Measurements from ENCODE around the gene BOLA1.
A peak's percentile ranks its signal among the peaks of the same experiment; 100 is the strongest.

BOLA1 gene

GRCh38 chr1:149881876-149882275 lies 17.5 kb upstream of the BOLA1 start:
- Histone ChIP-seq H3K27me3 (ENCODE audit: insufficient read depth, low read length) (no peaks in the 10 kb centered on the region), H2BK12ac (ENCODE audit: low read length) (no peak overlapping the region), H3K4me1 (ENCODE audit: control insufficient read depth in 1 of 2, insufficient read depth in 2 of 2, low read length in 2 of 2) (peaks cover 0 to 5% of the 10 kb centered on the region in 2 experiments), H3K27ac (ENCODE audit: low read depth, low read length) (no peak overlapping the region), H3K79me2 (ENCODE audit: control insufficient read depth, insufficient read depth, low read length, poor library complexity) (peaks cover under 1% of the 10 kb centered on the region), H3K14ac (ENCODE audit: low read length) (no peak overlapping the region), H4K12ac (ENCODE audit: low read depth, low read length) (no peak overlapping the region), H3K23ac (ENCODE audit: low read length) (no peak overlapping the region), H4K91ac (ENCODE audit: low read depth, low read length) (no peak overlapping the region), H3K4me2 (ENCODE audit: low read length) (no peak overlapping the region), H3K4me3 (ENCODE audit: low read depth, low read length) (no peak overlapping the region), H3K18ac (ENCODE audit: low read length) (no peak overlapping the region), H4K8ac (ENCODE audit: low read depth, low read length) (no peak overlapping the region), H2AFZ (ENCODE audit: insufficient read depth, low read length, poor library complexity) (no peak overlapping the region), H3K79me1 (ENCODE audit: low read length) (peaks cover 11% of the 10 kb centered on the region), H3K9ac (ENCODE audit: low read length) (no peak overlapping the region), H2AK5ac (ENCODE audit: low read length) (no peak overlapping the region), H3K4ac (ENCODE audit: low read depth, low read length) (no peak overlapping the region), H2BK120ac (ENCODE audit: insufficient read depth, low read length, poor library complexity) (no peak overlapping the region), H2BK5ac (ENCODE audit: low read depth, low read length, poor library complexity) (no peak overlapping the region), H3K36me3 (ENCODE audit: control insufficient read depth in 1 of 2, insufficient read depth in 2 of 2, low read length in 2 of 2) (no peaks in the 10 kb centered on the region), H3K9me3 (ENCODE audit: insufficient read depth, low read depth, low read length) (no peaks in the 10 kb centered on the region)
- no peak for DNase-seq
- no CpG with 5 or more reads among the region's 1 CpG for WGBS (ENCODE audit: extremely low coverage, insufficient coverage, insufficient read length)

GRCh38 chr1:149883598-149884247 lies 15.6 kb upstream of the BOLA1 start:
- DNase-seq = peak in 1 of 2 donors; percentile 28
- Histone ChIP-seq H3K9ac (ENCODE audit: low read length) (no peak overlapping the region), H3K4me2 (ENCODE audit: low read length) (no peak overlapping the region), H3K4me3 (ENCODE audit: low read depth, low read length) (no peak overlapping the region), H3K36me3 (ENCODE audit: control insufficient read depth in 1 of 2, insufficient read depth in 2 of 2, low read length in 2 of 2) (no peaks in the 10 kb centered on the region), H3K18ac (ENCODE audit: low read length) (no peak overlapping the region), H3K79me2 (ENCODE audit: control insufficient read depth, insufficient read depth, low read length, poor library complexity) (peaks cover 7% of the 10 kb centered on the region), H3K23ac (ENCODE audit: low read length) (no peak overlapping the region), H3K4me1 (ENCODE audit: control insufficient read depth in 1 of 2, insufficient read depth in 2 of 2, low read length in 2 of 2) (peaks cover 0 to 6% of the 10 kb centered on the region in 2 experiments), H2BK120ac (ENCODE audit: insufficient read depth, low read length, poor library complexity) (no peak overlapping the region), H3K4ac (ENCODE audit: low read depth, low read length) (no peak overlapping the region), H4K91ac (ENCODE audit: low read depth, low read length) (no peak overlapping the region), H4K12ac (ENCODE audit: low read depth, low read length) (no peak overlapping the region), H4K8ac (ENCODE audit: low read depth, low read length) (no peak overlapping the region), H2BK5ac (ENCODE audit: low read depth, low read length, poor library complexity) (no peak overlapping the region), H3K27ac (ENCODE audit: low read depth, low read length) (no peak overlapping the region), H2AK5ac (ENCODE audit: low read length) (no peak overlapping the region), H2BK12ac (ENCODE audit: low read length) (no peak overlapping the region), H3K14ac (ENCODE audit: low read length) (no peak overlapping the region), H3K79me1 (ENCODE audit: low read length) (peaks cover 26% of the 10 kb centered on the region), H3K9me3 (ENCODE audit: insufficient read depth, low read depth, low read length) (no peaks in the 10 kb centered on the region), H2AFZ (ENCODE audit: insufficient read depth, low read length, poor library complexity) (no peak overlapping the region), H3K27me3 (ENCODE audit: insufficient read depth, low read length) (no peaks in the 10 kb centered on the region)
- WGBS (ENCODE audit: extremely low coverage, insufficient coverage, insufficient read length) = no CpG with 5 or more reads among the region's 3 CpGs

- no peak overlapping the region for H2AFZ ChIP-seq (ENCODE audit: insufficient read depth, low read length, poor library complexity)
- no peak for DNase-seq
- no peak overlapping the region for H4K8ac ChIP-seq (ENCODE audit: low read depth, low read length)
- peak overlapping the region; percentile 75 for H3K27ac ChIP-seq (ENCODE audit: low read depth, low read length)
- no peak overlapping the region for H3K4ac ChIP-seq (ENCODE audit: low read depth, low read length)
- no peak overlapping the region for H4K91ac ChIP-seq (ENCODE audit: low read depth, low read length)
- no peak overlapping the region for H2BK120ac ChIP-seq (ENCODE audit: insufficient read depth, low read length, poor library complexity)
- H2BK5ac ChIP-seq (ENCODE audit: low read depth, low read length, poor library complexity) = no peak overlapping the region
- H3K23ac ChIP-seq (ENCODE audit: low read length) = no peak overlapping the region
- H3K9ac ChIP-seq (ENCODE audit: low read length) = peak overlapping the region; percentile 38
- no peaks in the 10 kb centered on the region for H3K9me3 ChIP-seq (ENCODE audit: insufficient read depth, low read depth, low read length)
- H2BK12ac ChIP-seq (ENCODE audit: low read length) = no peak overlapping the region
- peaks cover 7% of the 10 kb centered on the region for H3K79me2 ChIP-seq (ENCODE audit: control insufficient read depth, insufficient read depth, low read length, poor library complexity)
- H3K4me2 ChIP-seq (ENCODE audit: low read length) = peak overlapping the region; percentile 77
- WGBS (ENCODE audit: extremely low coverage, insufficient coverage, insufficient read length) = no CpG with 5 or more reads among the region's 9 CpGs
- H3K4me3 ChIP-seq (ENCODE audit: low read depth, low read length) = no peak overlapping the region
- H3K27me3 ChIP-seq (ENCODE audit: insufficient read depth, low read length) = no peaks in the 10 kb centered on the region
- peaks cover 0 to 8% of the 10 kb centered on the region in 2 experiments for H3K4me1 ChIP-seq (ENCODE audit: control insufficient read depth in 1 of 2, insufficient read depth in 2 of 2, low read length in 2 of 2)
- no peaks in the 10 kb centered on the region for H3K36me3 ChIP-seq (ENCODE audit: control insufficient read depth in 1 of 2, insufficient read depth in 2 of 2, low read length in 2 of 2)
- no peak overlapping the region for H3K18ac ChIP-seq (ENCODE audit: low read length)
- H2AK5ac ChIP-seq (ENCODE audit: low read length) = no peak overlapping the region
- peaks cover 28% of the 10 kb centered on the region for H3K79me1 ChIP-seq (ENCODE audit: low read length)
- no peak overlapping the region for H3K14ac ChIP-seq (ENCODE audit: low read length)
- no peak overlapping the region for H4K12ac ChIP-seq (ENCODE audit: low read depth, low read length)
Observed at GRCh38 chr1:149884433-149885338, 14.7 kb upstream of the BOLA1 start.

- Histone ChIP-seq H2AK5ac (ENCODE audit: low read length) (no peak overlapping the region), H3K4me1 (ENCODE audit: control insufficient read depth in 1 of 2, insufficient read depth in 2 of 2, low read length in 2 of 2) (peaks cover 0 to 8% of the 10 kb centered on the region in 2 experiments), H3K23ac (ENCODE audit: low read length) (no peak overlapping the region), H2BK12ac (ENCODE audit: low read length) (no peak overlapping the region), H3K14ac (ENCODE audit: low read length) (peak overlapping the region; percentile 53), H3K4ac (ENCODE audit: low read depth, low read length) (no peak overlapping the region), H3K27me3 (ENCODE audit: insufficient read depth, low read length) (no peaks in the 10 kb centered on the region), H4K8ac (ENCODE audit: low read depth, low read length) (no peak overlapping the region), H4K91ac (ENCODE audit: low read depth, low read length) (no peak overlapping the region), H3K27ac (ENCODE audit: low read depth, low read length) (peak overlapping the region; percentile 75), H3K18ac (ENCODE audit: low read length) (peak overlapping the region; percentile 75), H3K9me3 (ENCODE audit: insufficient read depth, low read depth, low read length) (no peaks in the 10 kb centered on the region), H3K36me3 (ENCODE audit: control insufficient read depth in 1 of 2, insufficient read depth in 2 of 2, low read length in 2 of 2) (no peaks in the 10 kb centered on the region), H3K79me2 (ENCODE audit: control insufficient read depth, insufficient read depth, low read length, poor library complexity) (peaks cover 7% of the 10 kb centered on the region), H4K12ac (ENCODE audit: low read depth, low read length) (no peak overlapping the region), H2BK120ac (ENCODE audit: insufficient read depth, low read length, poor library complexity) (peak overlapping the region; percentile 57), H2AFZ (ENCODE audit: insufficient read depth, low read length, poor library complexity) (peak overlapping the region; percentile 20), H3K79me1 (ENCODE audit: low read length) (peaks cover 28% of the 10 kb centered on the region), H3K4me2 (ENCODE audit: low read length) (peak overlapping the region; percentile 77), H3K9ac (ENCODE audit: low read length) (peak overlapping the region; percentile 87), H3K4me3 (ENCODE audit: low read depth, low read length) (peak overlapping the region; percentile 74), H2BK5ac (ENCODE audit: low read depth, low read length, poor library complexity) (peak overlapping the region; percentile 81)
- no CpG with 5 or more reads among the region's 36 CpGs for WGBS (ENCODE audit: extremely low coverage, insufficient coverage, insufficient read length)
- DNase-seq = peak; percentile 88 to 95
Observed at GRCh38 chr1:149885339-149886120, 13.8 kb upstream of the BOLA1 start.

All from trophoblast cell (in vitro differentiated cells and primary cell).